Natural killer cell (primary cell): ENCODE results near the gene CACNA2D3. TPM values are rescaled to one million over a fixed set of nuclear protein-coding genes. Genes with fewer than 3 reads are reported as not detected.

Source experiments
- ATAC-seq, 3 donors: fragments of 150-1000 bp in 2 of 3; fragments of 200-7000 bp in 1 of 3; cut with Tn5 transposase; 1 replicate in 1 of 3; 2 replicates in 2 of 3; pipeline ENCODE4 v1.10.0; 2021; ENCODE audit warnings: mild to moderate bottlenecking in 2 of 3, moderate library complexity in 2 of 3
- DNase-seq, 2 donors: peaks; one replicate each; pipeline versions ENCODE4 v3.0.0 to v3.0.0-alpha.2; 2013 to 2021; ENCODE audit warnings: mixed read lengths in 1 of 2
- H3K27ac ChIP-seq: one replicate; pipeline ENCODE4 v1.5.1; 2013; ENCODE audit warnings: mild to moderate bottlenecking, low read length
- H3K27me3 ChIP-seq: one replicate; pipeline ENCODE4 v1.6.1; 2013; ENCODE audit warnings: low read length; ENCODE audit not compliant: control insufficient read depth, insufficient read depth
- H3K36me3 ChIP-seq: one replicate; pipeline ENCODE4 v1.6.1; 2013; ENCODE audit warnings: low read length; ENCODE audit not compliant: control insufficient read depth, insufficient read depth
- H3K4me1 ChIP-seq: one replicate; pipeline ENCODE4 v1.6.1; 2013; ENCODE audit warnings: low read length; ENCODE audit not compliant: control insufficient read depth, insufficient read depth
- H3K4me3 ChIP-seq: one replicate; pipeline ENCODE4 v1.5.1; 2013; ENCODE audit warnings: low read length
- H3K9me3 ChIP-seq: one replicate; pipeline ENCODE4 v1.6.1; 2013; ENCODE audit warnings: low read length; ENCODE audit not compliant: control insufficient read depth, insufficient read depth
- H3K27ac Mint-ChIP-seq, 2 donors: one replicate each; pipeline ENCODE4 v1.8.0; 2022; ENCODE audit warnings: mild to moderate bottlenecking in 2 of 2, mixed read lengths in 2 of 2, moderate library complexity in 1 of 2
- H3K27me3 Mint-ChIP-seq, 2 donors: one replicate each; pipeline ENCODE4 v1.8.0; 2022; ENCODE audit warnings: low read depth in 2 of 2, mixed read lengths in 2 of 2
- H3K36me3 Mint-ChIP-seq: one replicate; pipeline ENCODE4 v1.8.0; 2022; ENCODE audit warnings: mixed read lengths
- H3K4me1 Mint-ChIP-seq, 2 donors: one replicate each; pipeline ENCODE4 v1.8.0; 2022; ENCODE audit warnings: mixed read lengths in 2 of 2
- H3K4me3 Mint-ChIP-seq: one replicate; pipeline ENCODE4 v1.8.0; 2022; ENCODE audit warnings: mild to moderate bottlenecking, moderate library complexity, mixed read lengths
- H3K9me3 Mint-ChIP-seq, 2 donors: one replicate each; pipeline ENCODE4 v1.8.0; 2022; ENCODE audit warnings: mixed read lengths in 2 of 2
- CTCF ChIP-seq: fragments of 200-600 bp; IDR thresholded peaks from one replicate; pipeline ENCODE4 v1.8.0; 2022; ENCODE audit warnings: antibody characterized with exemption
- WGBS: methylation state at CpG from one replicate; pipeline ENCODE4 v1.1.7; 2013; ENCODE audit warnings: missing lambda C conversion rate; ENCODE audit not compliant: insufficient coverage; 5-methylcytosine and 5-hydroxymethylcytosine counted together
- intact Hi-C: fragments of 100-400 bp; cut with micrococcal nuclease; formaldehyde crosslinking; loops from one replicate; pipeline ENCODE4 v1.14.2; 2022
- total RNA-seq, 4 donors: library from RNA; stranded (reverse); fragments of 120-200 nt in 1 of 4; gene quantifications; one replicate each; pipeline versions ENCODE4 v1.2.3 to v1.2.4, GENCODE V29; 2013 to 2022

The CACNA2D3 gene
- total RNA-seq, 3 donors from 2014 or later (not counting 1 experiment from before 2014, with no cell fraction given): 0.49 TPM; not detected in 2

GRCh38 chr3:54905920-54906319, 783.6 kb downstream of the CACNA2D3 start:
- intact Hi-C loops: no loop called here
- Mint-ChIP-seq H3K27me3 (no peaks in the 10 kb centered on the region), H3K4me3 (no peak overlapping the region), H3K4me1 (no peaks in the 10 kb centered on the region), H3K27ac (no peak overlapping the region), H3K36me3 (no peaks in the 10 kb centered on the region), H3K9me3 (peaks cover 0 to 4% of the 10 kb centered on the region in 2 donors)
- Histone ChIP-seq H3K36me3 (no peaks in the 10 kb centered on the region), H3K9me3 (no peaks in the 10 kb centered on the region), H3K4me1 (no peaks in the 10 kb centered on the region), H3K4me3 (no peak overlapping the region), H3K27ac (no peak overlapping the region), H3K27me3 (no peaks in the 10 kb centered on the region)
- 75% methylated on average over 3 of the region's 3 CpGs for WGBS
- ATAC-seq (no peak), DNase-seq (no peak)
- TF ChIP-seq CTCF: no peak

GRCh38 chr3:54906763-54907162, 784.4 kb downstream of the CACNA2D3 start:
- Histone ChIP-seq H3K4me1 (no peaks in the 10 kb centered on the region), H3K4me3 (no peak overlapping the region), H3K27ac (no peak overlapping the region), H3K9me3 (no peaks in the 10 kb centered on the region), H3K36me3 (no peaks in the 10 kb centered on the region), H3K27me3 (no peaks in the 10 kb centered on the region)
- Mint-ChIP-seq H3K4me3 (no peak overlapping the region), H3K9me3 (peaks cover 0 to 4% of the 10 kb centered on the region in 2 donors), H3K27me3 (no peaks in the 10 kb centered on the region), H3K27ac (no peak overlapping the region), H3K36me3 (no peaks in the 10 kb centered on the region), H3K4me1 (no peaks in the 10 kb centered on the region)
- 41% methylated on average over 2 of the region's 2 CpGs for WGBS
- TF ChIP-seq CTCF: no peak
- ATAC-seq (no peak), DNase-seq (no peak)
- intact Hi-C loops: no loop called here

GRCh38 chr3:54909191-54909590, 786.8 kb downstream of the CACNA2D3 start:
- DNase-seq (no peak), ATAC-seq (no peak)
- H3K27ac Mint-ChIP-seq: no peak overlapping the region
- no peaks in the 10 kb centered on the region for H3K36me3 Mint-ChIP-seq
- Histone ChIP-seq H3K9me3 (no peaks in the 10 kb centered on the region), H3K4me3 (no peak overlapping the region), H3K4me1 (no peaks in the 10 kb centered on the region), H3K27ac (no peak overlapping the region), H3K36me3 (no peaks in the 10 kb centered on the region), H3K27me3 (no peaks in the 10 kb centered on the region)
- H3K9me3 Mint-ChIP-seq: peaks cover 5 to 7% of the 10 kb centered on the region in 2 donors
- no peak for TF ChIP-seq CTCF
- no peak overlapping the region for H3K4me3 Mint-ChIP-seq
- WGBS: 85% methylated on average over 2 of the region's 2 CpGs
- intact Hi-C loops: no loop called here
- H3K27me3 Mint-ChIP-seq: no peaks in the 10 kb centered on the region
- no peaks in the 10 kb centered on the region for H3K4me1 Mint-ChIP-seq

- TF ChIP-seq CTCF: no peak
- no peak overlapping the region for H3K27ac ChIP-seq
- Mint-ChIP-seq H3K27ac (no peak overlapping the region), H3K4me1 (no peaks in the 10 kb centered on the region), H3K9me3 (peaks cover 5% of the 10 kb centered on the region in 2 donors), H3K27me3 (no peaks in the 10 kb centered on the region), H3K4me3 (no peak overlapping the region), H3K36me3 (no peaks in the 10 kb centered on the region)
- no peaks in the 10 kb centered on the region for H3K27me3 ChIP-seq
- WGBS: no CpG with 5 or more reads among the region's 2 CpGs
- H3K4me1 ChIP-seq: no peaks in the 10 kb centered on the region
- H3K4me3 ChIP-seq: no peak overlapping the region
- DNase-seq (no peak), ATAC-seq (no peak)
- intact Hi-C loops: no loop called here
- no peaks in the 10 kb centered on the region for H3K9me3 ChIP-seq
- no peaks in the 10 kb centered on the region for H3K36me3 ChIP-seq
Measured at GRCh38 chr3:54914180-54914579, 791.8 kb downstream of the CACNA2D3 start.
